Stimulated activated CD8-positive, alpha-beta memory T cell treated with anti-CD3 and anti-CD28 coated beads, Interleukin-15, amount 100 ng/mL, for 4 hours (primary cell): Measurements from ENCODE around the gene DCPS.
"Not testable (repeated sequence)": the region's sequence is repeated elsewhere in the genome, so short reads cannot be mapped to it uniquely, and the experiment has no call there.

ENCODE experiments used
- DNase-seq, 2 donors: peaks; one replicate each; pipeline ENCODE4 v3.0.0-alpha.2; 2020; ENCODE audit warnings: low read depth in 2 of 2

Gene DCPS

GRCh38 chr11:126383339-126384335 lies 79.8 kb downstream of the DCPS start:
- DNase-seq: no peak

GRCh38 chr11:126384449-126385070 lies 80.7 kb downstream of the DCPS start:
- no peak for DNase-seq

GRCh38 chr11:126385991-126386728 lies 82.3 kb downstream of the DCPS start:
- DNase-seq: no peak

GRCh38 chr11:126386729-126387071 lies 82.8 kb downstream of the DCPS start:
- DNase-seq: not testable (repeated sequence)

GRCh38 chr11:126387857-126388256 lies 84.0 kb downstream of the DCPS start:
- DNase-seq: no peak

GRCh38 chr11:126390272-126390867 lies 86.5 kb downstream of the DCPS start:
- DNase-seq: no peak

GRCh38 chr11:126391286-126391954 lies 87.6 kb downstream of the DCPS start:
- DNase-seq: no peak

GRCh38 chr11:126391970-126392632 lies 88.2 kb downstream of the DCPS start:
- no peak for DNase-seq

- no peak for DNase-seq
These were observed 88.8 kb downstream of the DCPS start for GRCh38 chr11:126392633-126393013.

GRCh38 chr11:126393143-126393542 lies 89.3 kb downstream of the DCPS start:
- DNase-seq: no peak

GRCh38 chr11:126394036-126394435 lies 90.2 kb downstream of the DCPS start:
- DNase-seq: no peak

GRCh38 chr11:126394634-126395072 lies 90.8 kb downstream of the DCPS start:
- not testable (repeated sequence) for DNase-seq
